ENCODE data around the gene PRKCZ. TPM values are rescaled to one million over a fixed set of nuclear protein-coding genes. Genes with fewer than 3 reads are reported as not detected.

Gene PRKCZ
- total RNA-seq, 1 experiment from 2014 or later: 0.83 TPM

- peaks cover 44% of the 10 kb centered on the region for H3K4me1 ChIP-seq
- H3K27ac ChIP-seq: no peak overlapping the region
- H3K9me3 ChIP-seq (replicated peaks): no peaks in the 10 kb centered on the region
- DNase-seq: no peak
- H3K4me3 ChIP-seq: no peak overlapping the region
- H3K36me3 ChIP-seq: no peaks in the 10 kb centered on the region
- H3K27me3 ChIP-seq: peaks cover 9% of the 10 kb centered on the region; the same call in 1 of the 2 replicates
Measured at GRCh38 chr1:2210786-2211185, 160.6 kb downstream of the PRKCZ start.

DNA sequence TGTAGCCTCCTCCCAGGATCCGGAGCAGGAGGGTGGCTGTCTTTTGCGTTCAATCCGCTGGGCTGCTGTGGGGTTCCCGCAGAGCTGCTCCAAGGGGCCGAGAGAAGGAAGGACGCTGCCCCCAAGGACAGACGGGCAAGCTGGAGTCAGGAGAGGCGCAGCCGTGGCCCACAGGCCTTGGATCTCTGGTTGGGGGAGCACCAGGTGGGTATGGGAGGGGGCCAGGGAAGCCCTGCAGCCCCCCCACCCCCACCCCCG is 162.0 kb downstream of the PRKCZ start:
- no peak for DNase-seq
- peaks cover 7% of the 10 kb centered on the region; the same call in 1 of the 2 replicates for H3K27me3 ChIP-seq
- H3K36me3 ChIP-seq: no peaks in the 10 kb centered on the region
- H3K27ac ChIP-seq: peak overlapping the region; percentile 59
- peak overlapping the region; percentile 53 for H3K4me3 ChIP-seq
- no peaks in the 10 kb centered on the region for H3K9me3 ChIP-seq (replicated peaks)
- peaks cover 44% of the 10 kb centered on the region for H3K4me1 ChIP-seq

- DNase-seq: peak; percentile 96 to 97
Measured at GRCh38 chr1:2212532-2213491, 162.6 kb downstream of the PRKCZ start.

GRCh38 chr1:2213576-2214505 is 163.6 kb downstream of the PRKCZ start:
- peaks cover 6% of the 10 kb centered on the region for H3K27me3 ChIP-seq
- H3K9me3 ChIP-seq (replicated peaks): no peaks in the 10 kb centered on the region
- peaks cover 29% of the 10 kb centered on the region for H3K4me1 ChIP-seq
- H3K36me3 ChIP-seq: no peaks in the 10 kb centered on the region
- peak in 1 of 2 experiments; percentile 49 for DNase-seq
- H3K27ac ChIP-seq: peak overlapping the region; percentile 59
- peak overlapping the region; percentile 53 for H3K4me3 ChIP-seq

More at GRCh38 chr1:2212532-2213491, 162.6 kb downstream of the PRKCZ start:
- peak overlapping the region; percentile 53 for H3K4me3 ChIP-seq
- H3K27me3 ChIP-seq: 0 out of 2 replicates have a peak, but pooled peaks cover 3% of the 10 kb centered on the region
- peaks cover 39% of the 10 kb centered on the region for H3K4me1 ChIP-seq
- no peaks in the 10 kb centered on the region for H3K9me3 ChIP-seq (replicated peaks)
- peak overlapping the region; percentile 59 for H3K27ac ChIP-seq
- no peaks in the 10 kb centered on the region for H3K36me3 ChIP-seq

DNA sequence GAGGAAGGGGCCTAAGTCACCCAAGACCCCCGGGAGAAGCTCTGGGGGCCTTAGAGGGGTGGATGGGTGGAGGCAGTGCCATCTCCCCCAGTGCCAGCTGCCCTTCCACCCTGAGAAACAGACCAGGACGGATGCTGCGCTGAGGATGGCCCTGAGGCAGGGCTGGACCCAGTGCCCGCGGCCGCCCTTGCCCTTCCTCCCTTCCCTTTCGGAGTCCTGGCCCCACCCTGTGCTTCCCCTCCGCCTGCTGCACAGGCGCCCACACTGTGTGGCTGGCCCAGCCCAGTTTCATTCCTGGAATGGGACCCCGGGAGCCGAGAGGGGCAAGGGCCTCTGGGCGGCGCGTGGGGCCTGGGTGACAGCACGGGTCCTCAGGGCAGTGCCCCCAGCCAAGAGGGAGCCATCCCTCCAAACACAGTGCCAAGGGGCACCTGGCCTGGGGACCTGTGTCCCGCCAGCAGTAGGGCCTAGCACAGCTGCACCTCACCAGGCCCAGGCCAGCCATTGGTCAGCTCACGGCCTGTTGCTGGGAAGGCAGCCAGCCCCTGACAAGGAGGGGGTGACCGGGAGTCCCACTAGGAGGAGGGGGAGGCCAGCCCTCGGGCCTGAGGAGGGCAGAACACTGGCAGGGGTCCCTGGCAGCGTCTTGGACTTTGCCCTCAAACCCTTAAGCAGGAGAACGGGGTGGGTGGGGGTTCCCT is 164.5 kb downstream of the PRKCZ start:
- Histone ChIP-seq H3K4me1 (peaks cover 20% of the 10 kb centered on the region), H3K36me3 (no peaks in the 10 kb centered on the region), H3K4me3 (no peak overlapping the region), H3K27me3 (peaks cover 13% of the 10 kb centered on the region), H3K9me3 (replicated peaks) (0 out of 2 replicates have a peak, but pooled peaks cover 4% of the 10 kb centered on the region), H3K27ac (no peak overlapping the region; the same call in 1 of the 2 replicates)
- DNase-seq: no peak

GRCh38 chr1:2215329-2215728 is 165.1 kb downstream of the PRKCZ start:
- peaks cover 18% of the 10 kb centered on the region for H3K4me1 ChIP-seq
- no peak overlapping the region for H3K4me3 ChIP-seq
- H3K9me3 ChIP-seq (replicated peaks): 0 out of 2 replicates have a peak, but pooled peaks cover 4% of the 10 kb centered on the region
- H3K27ac ChIP-seq: no peak overlapping the region
- H3K27me3 ChIP-seq: peaks cover 13% of the 10 kb centered on the region
- DNase-seq: no peak
- H3K36me3 ChIP-seq: no peaks in the 10 kb centered on the region

- no peak for DNase-seq
- Histone ChIP-seq H3K4me1 (peaks cover 18% of the 10 kb centered on the region), H3K27me3 (peaks cover 13% of the 10 kb centered on the region), H3K27ac (no peak overlapping the region), H3K4me3 (no peak overlapping the region), H3K9me3 (replicated peaks) (0 out of 2 replicates have a peak, but pooled peaks cover 4% of the 10 kb centered on the region), H3K36me3 (no peaks in the 10 kb centered on the region)
Measured at GRCh38 chr1:2215909-2216766, 165.9 kb downstream of the PRKCZ start.

- H3K27ac ChIP-seq: no peak overlapping the region
- DNase-seq: no peak
- peaks cover 13% of the 10 kb centered on the region for H3K27me3 ChIP-seq
- H3K4me1 ChIP-seq: peaks cover 18% of the 10 kb centered on the region
- H3K36me3 ChIP-seq: no peaks in the 10 kb centered on the region
- no peak overlapping the region for H3K4me3 ChIP-seq
- H3K9me3 ChIP-seq (replicated peaks): 0 out of 2 replicates have a peak, but pooled peaks cover 4% of the 10 kb centered on the region
Measured at GRCh38 chr1:2216767-2217058, 166.5 kb downstream of the PRKCZ start.

GRCh38 chr1:2221271-2221670 is 171.1 kb downstream of the PRKCZ start:
- H3K4me3 ChIP-seq: no peak overlapping the region
- peaks cover 25% of the 10 kb centered on the region for H3K27me3 ChIP-seq
- no peak for DNase-seq
- 0 out of 2 replicates have a peak, but pooled peaks cover 4% of the 10 kb centered on the region for H3K9me3 ChIP-seq (replicated peaks)
- no peaks in the 10 kb centered on the region for H3K4me1 ChIP-seq
- H3K36me3 ChIP-seq: no peaks in the 10 kb centered on the region
- no peak overlapping the region for H3K27ac ChIP-seq

DNA sequence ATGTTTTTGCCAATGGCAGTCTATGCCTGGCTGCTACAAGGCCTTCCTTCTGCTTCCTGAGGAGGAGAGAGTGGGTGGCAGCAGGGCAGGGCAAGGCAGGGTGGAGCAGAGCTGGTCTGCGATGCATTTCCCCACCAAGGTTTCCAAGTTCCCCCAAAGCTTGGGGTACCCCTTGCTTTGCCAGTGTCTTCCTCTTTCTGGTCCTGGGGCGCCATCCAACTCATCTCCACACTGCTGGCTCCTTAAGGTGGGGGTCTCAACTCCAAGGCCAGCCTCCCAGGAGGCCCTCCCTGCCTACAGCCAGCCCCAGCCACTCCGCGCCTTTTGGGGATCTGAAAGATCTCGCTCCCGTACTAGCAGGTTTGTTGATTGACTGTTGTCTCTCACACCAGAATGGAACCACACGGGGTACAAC is 174.0 kb downstream of the PRKCZ start:
- peaks cover 22% of the 10 kb centered on the region for H3K27me3 ChIP-seq
- no peaks in the 10 kb centered on the region for H3K4me1 ChIP-seq
- H3K9me3 ChIP-seq (replicated peaks): 0 out of 2 replicates have a peak, but pooled peaks cover 1% of the 10 kb centered on the region
- DNase-seq: no peak
- no peak overlapping the region for H3K27ac ChIP-seq
- H3K4me3 ChIP-seq: no peak overlapping the region
- H3K36me3 ChIP-seq: no peaks in the 10 kb centered on the region

DNA sequence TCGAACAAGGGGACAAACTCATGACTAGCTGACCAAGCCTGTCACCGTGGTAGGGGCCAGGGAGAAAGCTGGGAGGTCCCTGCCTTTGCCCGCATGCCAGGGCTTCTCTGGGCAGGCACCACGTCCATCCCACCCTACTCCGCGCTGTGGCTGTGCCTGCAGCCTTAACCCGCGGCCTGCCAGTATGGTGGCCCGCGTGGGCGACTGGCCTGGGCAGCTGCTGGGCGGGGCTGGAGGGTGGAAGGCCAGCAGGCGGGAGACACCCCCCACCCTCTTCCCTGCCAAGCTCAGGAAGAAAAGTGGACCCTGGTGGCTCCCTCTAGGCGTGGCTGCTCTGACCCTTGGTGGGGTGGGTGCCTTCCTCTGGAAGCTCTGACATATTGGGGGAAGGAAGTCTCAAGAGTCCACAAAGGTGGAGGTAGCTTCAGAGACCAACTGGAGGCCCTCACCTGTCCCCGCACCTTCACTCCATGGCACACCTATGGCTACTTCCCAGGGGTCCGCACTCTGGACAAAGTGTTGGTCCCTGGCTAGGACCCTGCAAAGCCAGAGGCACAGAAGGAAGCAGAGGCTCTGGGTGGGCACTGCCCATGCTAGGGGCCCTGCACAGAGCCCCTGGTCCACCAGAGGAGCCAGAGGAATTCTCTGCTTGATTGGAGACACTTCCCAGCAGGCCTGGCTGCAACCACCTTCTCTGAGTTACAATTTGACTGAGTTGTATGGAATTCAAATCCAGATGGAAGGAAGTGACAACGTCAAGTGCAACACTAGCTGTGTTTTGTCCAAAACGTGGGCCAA is 174.6 kb downstream of the PRKCZ start:
- Histone ChIP-seq H3K4me1 (no peaks in the 10 kb centered on the region), H3K27ac (no peak overlapping the region), H3K27me3 (peaks cover 19% of the 10 kb centered on the region), H3K9me3 (replicated peaks) (no peaks in the 10 kb centered on the region), H3K36me3 (no peaks in the 10 kb centered on the region), H3K4me3 (no peak overlapping the region)
- no peak for DNase-seq

- H3K36me3 ChIP-seq: no peaks in the 10 kb centered on the region
- DNase-seq: no peak
- H3K27me3 ChIP-seq: peaks cover 19% of the 10 kb centered on the region
- H3K9me3 ChIP-seq (replicated peaks): no peaks in the 10 kb centered on the region
- H3K4me3 ChIP-seq: peak overlapping the region; percentile 93
- peaks cover 11% of the 10 kb centered on the region; the same call in 1 of the 2 replicates for H3K4me1 ChIP-seq
- peak overlapping the region; percentile 62; the same call in 1 of the 2 replicates for H3K27ac ChIP-seq
Measured at GRCh38 chr1:2226525-2227345, 176.5 kb downstream of the PRKCZ start.
